PFSK-1 (cell line): ENCODE data around the gene PTPRT.

Source experiments
- FOXP2 ChIP-seq: optimal IDR thresholded peaks from 2 replicates; pipeline ENCODE3; 2011; ENCODE audit warnings: borderline replicate concordance, control low read depth, inconsistent platforms; ENCODE audit not compliant: insufficient read depth; ENCODE audit errors: extremely low read length, extremely low read depth
- POLR2AphosphoS5 ChIP-seq: IDR thresholded peaks from 2 replicates; pipeline ENCODE4 v1.6.1; 2012; ENCODE audit warnings: low read depth, mild to moderate bottlenecking, control low read depth, low read length, moderate library complexity
- REST ChIP-seq, 2 experiments: IDR thresholded peaks; 2 replicates each; pipeline versions ENCODE4 v1.6.1 to v1.8.0; 2011 to 2012; ENCODE audit warnings: low read depth in 2 of 2, low read length in 2 of 2, control low read depth in 1 of 2, inconsistent platforms in 1 of 2, mild to moderate bottlenecking in 1 of 2, moderate library complexity in 1 of 2; ENCODE audit not compliant: insufficient read depth in 1 of 2
- SIN3A ChIP-seq: IDR thresholded peaks from 2 replicates; pipeline ENCODE4 v1.6.1; 2012; ENCODE audit warnings: mild to moderate bottlenecking, low read length, moderate library complexity, borderline replicate concordance; ENCODE audit not compliant: insufficient read depth
- TAF1 ChIP-seq: IDR thresholded peaks from 2 replicates; pipeline ENCODE4 v1.6.1; 2012; ENCODE audit warnings: low read length, control low read depth, borderline replicate concordance; ENCODE audit not compliant: insufficient read depth

DNA sequence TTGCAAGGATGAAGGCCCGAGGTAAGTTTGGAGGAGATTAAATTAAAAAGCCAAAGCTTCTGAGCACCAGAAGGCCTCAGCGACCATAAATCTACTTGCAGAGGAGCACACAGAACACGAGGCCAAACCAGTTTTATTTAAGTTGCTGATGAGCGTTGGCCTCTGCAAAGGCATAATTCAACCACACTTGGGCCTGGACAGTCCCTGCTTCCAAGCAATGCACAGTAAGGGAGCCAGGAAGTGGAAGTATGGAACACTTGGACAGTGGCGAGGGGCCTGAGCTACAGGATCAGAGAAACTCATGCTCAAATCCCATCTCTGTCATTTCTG is 92.8 kb downstream of the PTPRT start:
- TF ChIP-seq POLR2AphosphoS5 (no peak), TAF1 (no peak), SIN3A (no peak), REST (IDR thresholded peaks at IDR 0.05; ENCODE audit: insufficient read depth in 1 of 2, low read depth in 2 of 2, low read length in 2 of 2) (no peak), FOXP2 (no peak)
